Fibroblast of pulmonary artery (primary cell): Measurements from ENCODE around the gene ATP8A1.

ENCODE experiments used
- DNase-seq: peaks from one replicate; pipeline ENCODE4 v3.0.0-alpha.2; 2010; ENCODE audit warnings: low read depth
- H3K4me3 ChIP-seq: replicated peaks from 2 replicates; pipeline ENCODE4 v1.5.1; 2011; ENCODE audit warnings: low read depth, mild to moderate bottlenecking, control low read depth, low read length, moderate library complexity
- CTCF ChIP-seq: IDR thresholded peaks from 2 replicates; pipeline ENCODE4 v1.5.1; 2011; ENCODE audit warnings: mild to moderate bottlenecking, control low read depth, low read length, inconsistent platforms; ENCODE audit errors: missing control alignments

The ATP8A1 gene

DNA sequence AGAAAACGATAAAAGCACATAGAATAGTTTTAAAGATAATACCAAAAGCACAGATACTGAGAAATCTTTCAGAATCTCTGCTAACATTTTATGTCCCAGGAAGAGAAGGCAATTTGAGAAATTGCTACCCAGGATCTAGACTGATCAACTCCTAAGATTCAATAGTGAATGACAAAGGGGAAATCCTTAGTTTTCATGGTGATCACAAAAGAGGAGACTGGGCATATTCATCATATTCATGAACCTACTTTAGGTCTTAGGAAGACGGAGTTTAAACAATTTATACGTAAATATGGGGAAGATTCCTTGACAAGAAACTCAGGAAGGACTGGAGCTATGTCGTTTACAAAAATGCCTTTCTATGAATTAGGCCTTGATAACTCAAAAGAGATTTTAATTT is 172.3 kb downstream of the ATP8A1 start:
- TF ChIP-seq CTCF, result no peak
- DNase-seq, result no peak
- H3K4me3 ChIP-seq, result no peak overlapping the region

GRCh38 chr4:42483426-42484379 is 173.2 kb downstream of the ATP8A1 start:
- DNase-seq, result peak; percentile 64
- H3K4me3 ChIP-seq, result no peak overlapping the region
- TF ChIP-seq CTCF, result no peak

DNA sequence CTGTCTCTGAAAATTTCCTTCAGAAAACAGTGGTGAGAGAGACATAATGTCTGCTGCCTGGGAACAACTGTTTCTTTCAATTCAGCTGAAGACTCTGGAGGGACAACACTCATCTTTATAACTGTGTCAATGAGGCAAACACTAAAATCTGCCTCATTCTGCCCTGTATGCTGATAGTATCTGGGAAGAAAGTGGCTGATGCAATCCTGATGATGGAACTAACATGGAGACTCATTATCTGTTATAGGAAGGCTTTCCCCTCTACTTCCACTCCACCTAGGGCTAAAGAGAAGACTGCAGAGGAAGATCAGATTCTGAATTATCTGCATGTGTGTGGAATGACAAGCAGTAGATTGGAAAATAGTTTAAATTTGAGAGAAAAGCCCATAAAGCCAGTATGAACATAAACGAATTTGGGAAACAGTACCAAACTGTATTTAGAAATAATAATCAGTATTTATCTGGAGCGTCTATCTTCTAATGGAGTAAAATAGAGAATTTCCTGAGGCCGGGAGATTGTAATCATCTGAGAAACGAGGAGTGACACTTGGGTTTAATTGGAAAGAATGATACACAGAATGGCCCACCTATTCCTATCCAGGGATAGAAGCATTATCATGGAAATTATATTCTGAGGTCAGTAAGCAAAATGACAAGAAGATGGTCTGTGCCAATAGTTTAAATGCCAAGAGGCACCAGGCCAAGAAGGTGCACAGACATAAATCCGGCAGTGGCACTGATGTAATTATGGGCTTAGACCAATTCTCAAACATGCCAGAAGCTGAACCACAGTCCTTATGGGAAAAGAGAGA is 174.2 kb downstream of the ATP8A1 start:
- no peak overlapping the region for H3K4me3 ChIP-seq
- DNase-seq, result no peak
- no peak for TF ChIP-seq CTCF

DNA sequence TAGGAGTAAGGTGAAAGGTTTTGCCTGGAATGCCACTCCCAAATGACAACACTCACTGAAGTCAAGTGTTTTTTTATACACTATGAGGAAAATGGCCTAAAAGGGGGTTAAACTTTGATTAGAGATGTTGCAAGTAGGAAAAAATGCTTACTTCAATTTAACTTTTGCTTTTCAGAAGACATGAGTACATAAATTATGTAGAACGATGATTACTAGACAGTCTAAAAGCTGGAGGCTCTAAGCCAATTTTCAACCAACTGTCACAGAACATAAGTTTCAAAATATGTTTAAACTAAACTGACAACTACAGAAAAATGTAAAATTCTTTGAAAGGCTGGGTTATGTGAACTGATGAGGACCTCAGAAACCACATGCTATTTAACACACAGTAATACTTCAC is 176.2 kb downstream of the ATP8A1 start:
- DNase-seq, result no peak
- no peak for TF ChIP-seq CTCF
- no peak overlapping the region for H3K4me3 ChIP-seq

GRCh38 chr4:42480281-42480680 is 176.6 kb downstream of the ATP8A1 start:
- TF ChIP-seq CTCF, result no peak
- DNase-seq, result no peak
- no peak overlapping the region for H3K4me3 ChIP-seq

GRCh38 chr4:42478946-42479345 is 178.0 kb downstream of the ATP8A1 start:
- DNase-seq, result no peak
- no peak for TF ChIP-seq CTCF
- no peak overlapping the region for H3K4me3 ChIP-seq
